Activated effector memory CD4-positive, alpha-beta T cell treated with Interleukin-2 at 50 U/mL for 16 hours (primary cell): Measurements from ENCODE around the gene HOXB2.
A peak's percentile ranks its signal among the peaks of the same experiment; 100 is the strongest.

Source experiments
- DNase-seq: peaks from one replicate; pipeline ENCODE4 v3.0.0-alpha.2; 2020

Gene HOXB2

DNA sequence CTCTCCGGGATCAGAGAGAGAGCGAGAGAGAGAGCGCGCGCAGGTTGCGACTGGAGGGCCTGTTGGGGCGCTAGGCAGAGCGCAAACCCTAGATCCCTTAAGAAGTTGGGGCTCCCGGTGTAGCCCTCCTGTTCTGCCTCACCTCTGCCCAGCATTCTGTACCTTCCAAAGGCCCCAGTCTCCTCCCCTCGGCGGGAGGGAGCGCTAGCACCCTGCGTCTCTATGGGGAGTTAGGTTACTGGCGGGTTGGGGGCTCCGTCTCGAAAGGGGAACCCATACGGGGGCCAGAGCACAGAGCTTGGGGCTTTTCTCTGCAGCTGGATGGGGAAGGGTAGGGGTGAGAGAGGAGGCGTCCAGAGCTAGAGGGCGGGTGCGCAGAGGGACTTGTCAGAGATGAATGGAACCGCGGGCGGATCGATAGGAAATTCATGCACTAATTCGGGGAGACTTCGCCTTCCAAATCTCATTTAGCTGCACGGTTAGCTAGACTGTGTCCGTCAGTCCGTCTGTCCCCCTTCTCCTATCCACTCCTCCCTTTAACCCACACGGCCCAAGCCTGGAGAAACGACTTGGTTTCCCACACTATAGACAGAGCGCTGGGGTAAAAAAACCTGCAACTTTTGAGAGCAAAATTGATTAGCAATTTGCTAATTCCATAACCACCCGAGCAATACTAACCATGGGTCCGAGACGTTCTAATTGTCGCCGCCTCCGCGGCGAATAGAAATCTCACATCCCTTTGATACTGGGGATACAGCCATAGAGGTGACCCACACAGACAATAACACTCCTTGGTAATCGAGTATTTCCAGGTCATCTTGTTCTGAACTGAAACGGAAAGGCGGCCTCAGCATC, 33.9 kb upstream of the HOXB2 start:
- DNase-seq = no peak

DNA sequence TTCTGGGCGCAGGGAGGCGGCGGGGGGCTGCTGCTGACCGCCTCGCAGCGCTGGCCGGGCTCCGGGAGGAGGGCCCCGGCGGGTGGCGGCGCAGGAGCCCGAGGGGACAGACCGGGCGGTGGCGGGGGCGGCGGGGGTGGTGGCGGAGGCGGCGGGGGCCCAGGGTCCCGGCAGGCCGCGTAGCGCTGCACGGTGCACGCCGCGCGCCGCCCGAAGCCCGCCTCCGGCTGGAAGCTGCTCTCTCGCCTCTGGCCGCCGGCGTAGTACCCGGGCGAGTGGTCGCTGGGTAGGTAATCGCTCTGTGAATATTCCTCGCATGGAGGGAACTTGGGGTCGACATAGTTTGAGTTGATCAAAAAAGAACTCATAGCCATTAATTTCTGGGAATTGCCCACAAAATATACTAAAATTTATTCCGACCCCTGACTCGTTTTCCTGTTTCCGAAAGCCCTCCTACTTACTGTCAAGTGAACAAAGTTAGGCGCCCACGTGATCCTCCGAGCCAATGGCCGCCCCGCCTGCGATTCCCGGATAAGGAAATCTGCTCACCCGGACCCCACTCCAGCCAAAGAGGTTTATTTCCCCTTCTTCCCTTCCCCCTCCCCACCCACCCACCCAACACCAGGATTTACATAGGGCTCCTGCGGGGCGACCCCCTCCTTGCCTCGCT, 33.2 kb upstream of the HOXB2 start, which contains the start of gene HOXB4:
Gene HOXB4 (minus strand): TSS at position 405 of the 670 bp plus-strand sequence. CDS start 31 bp downstream, at position 374.
- DNase-seq = peak; percentile 53

DNA sequence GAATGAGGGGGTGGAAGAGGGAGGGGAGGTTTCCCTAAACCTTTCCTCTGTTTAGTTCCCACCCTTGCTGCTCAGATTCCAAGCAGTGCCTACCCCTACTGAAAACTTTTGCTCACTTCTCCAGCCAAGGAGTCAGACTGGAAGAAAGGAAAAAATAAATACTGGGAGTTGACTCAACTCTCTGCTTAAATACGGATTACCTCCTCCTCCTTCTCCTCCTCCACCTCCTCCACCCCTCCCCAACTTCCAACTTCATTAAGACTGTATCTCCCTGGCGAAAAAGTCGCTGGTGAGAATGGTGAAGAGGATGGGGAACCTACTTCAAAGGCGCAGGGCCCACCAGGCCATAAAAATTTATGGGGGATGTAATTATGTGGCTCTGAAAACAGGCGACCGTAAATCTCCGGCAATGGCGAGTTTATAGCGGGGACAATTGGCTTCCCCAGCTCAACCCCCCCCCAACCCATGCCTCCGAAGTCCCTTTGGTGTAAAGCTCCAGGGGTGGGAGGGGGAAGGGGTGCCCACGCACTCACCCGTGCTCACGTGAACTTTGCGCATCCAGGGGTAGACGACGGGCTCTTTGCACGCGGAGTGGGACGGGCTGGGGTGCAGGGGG, 32.5 kb upstream of the HOXB2 start:
- no peak for DNase-seq

DNA sequence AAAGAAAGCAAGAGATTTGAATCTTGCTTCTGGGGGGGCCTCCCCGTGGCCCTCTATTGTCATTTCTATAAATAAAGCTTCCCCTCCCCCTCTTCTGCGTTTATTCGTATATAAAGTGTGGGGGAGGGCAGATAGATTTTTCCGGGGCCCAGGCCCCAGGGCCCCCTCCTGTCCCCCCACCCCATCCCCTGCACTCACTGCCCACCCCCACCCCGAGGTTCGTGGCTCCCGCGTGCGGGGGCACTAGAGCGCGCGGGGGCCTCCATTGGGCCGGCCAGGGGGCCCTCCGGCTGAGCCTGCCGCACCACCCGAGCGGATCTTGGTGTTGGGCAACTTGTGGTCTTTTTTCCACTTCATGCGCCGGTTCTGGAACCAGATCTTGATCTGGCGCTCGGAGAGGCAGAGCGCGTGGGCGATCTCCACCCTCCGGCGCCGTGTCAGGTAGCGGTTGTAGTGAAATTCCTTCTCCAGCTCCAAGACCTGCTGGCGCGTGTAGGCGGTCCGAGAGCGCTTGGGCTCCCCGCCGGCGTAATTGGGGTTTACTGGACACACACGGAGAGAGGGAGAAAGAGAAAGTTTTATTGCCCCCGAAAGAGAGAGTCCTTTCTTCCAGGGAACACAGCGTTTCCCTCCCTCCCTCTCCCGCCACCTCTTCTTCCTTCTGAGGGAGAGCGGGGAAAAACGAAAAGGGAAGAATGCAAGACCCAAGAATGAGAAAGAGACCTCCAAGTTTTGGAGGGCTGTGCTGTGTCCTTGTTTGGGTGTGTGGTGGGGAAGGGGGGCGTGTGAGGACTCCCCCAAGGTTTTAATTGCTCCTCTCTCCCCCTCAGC, 31.8 kb upstream of the HOXB2 start:
- DNase-seq = no peak

DNA sequence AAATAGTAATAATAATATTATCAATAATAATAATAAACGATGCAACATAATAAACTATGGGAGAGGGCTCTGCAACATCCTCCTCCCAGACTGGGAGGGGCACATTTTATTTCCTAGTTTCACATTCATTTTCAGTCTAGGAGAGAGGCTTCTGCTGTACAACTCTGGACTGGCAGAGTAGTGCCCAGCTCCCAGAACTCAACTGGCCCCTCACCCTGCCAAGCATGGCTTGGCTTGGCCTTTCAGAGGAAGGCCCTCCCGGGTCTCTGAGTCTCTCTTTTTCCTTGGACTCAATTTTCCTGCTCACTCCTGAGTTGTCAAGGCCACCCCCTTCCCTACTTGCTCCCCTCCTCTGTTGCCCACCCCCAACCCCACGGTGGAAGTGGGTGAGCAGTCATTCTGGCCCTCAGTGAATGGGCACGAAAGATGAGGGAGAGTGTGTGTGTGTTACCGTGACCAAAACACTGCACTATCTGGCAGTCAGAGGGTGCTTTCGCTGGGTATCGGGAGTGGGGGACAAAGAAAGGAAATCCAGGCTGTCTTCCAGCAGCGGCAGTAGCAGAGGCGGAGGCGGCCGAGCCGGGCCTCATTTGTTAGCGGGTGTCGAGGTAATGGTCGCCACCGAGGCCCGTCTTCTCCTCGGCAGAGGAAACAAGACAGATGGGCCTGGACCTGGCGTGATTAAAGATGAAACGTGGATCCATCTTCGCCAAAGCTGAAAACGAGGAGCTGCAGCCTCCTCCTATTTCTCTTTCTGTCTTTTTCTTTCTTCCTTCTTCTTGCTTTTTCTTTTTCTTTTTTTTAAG, 31.0 kb upstream of the HOXB2 start:
- no peak for DNase-seq

DNA sequence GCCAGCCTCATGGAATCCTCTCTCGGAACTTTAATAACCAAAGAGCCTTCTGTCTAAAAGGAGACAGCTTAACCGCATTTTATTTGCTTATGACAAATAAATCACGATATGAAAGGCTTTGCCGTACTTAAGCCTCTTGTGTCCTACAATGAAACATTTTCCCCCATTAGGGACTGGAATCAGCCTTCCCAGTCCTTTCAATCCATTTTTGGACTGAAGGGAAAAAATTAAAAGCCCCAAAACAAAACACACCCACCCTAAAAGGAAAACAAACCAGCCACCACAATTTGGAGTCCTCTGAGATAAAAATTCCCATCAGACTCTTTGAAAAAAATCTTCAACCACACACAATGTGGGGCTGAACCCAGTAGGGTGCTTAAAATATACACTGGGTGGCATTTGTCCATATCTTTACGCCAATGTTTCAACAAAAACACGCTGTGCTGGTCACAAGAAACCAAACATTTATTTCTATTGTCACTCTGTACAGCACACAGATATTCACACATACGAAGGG, 30.2 kb upstream of the HOXB2 start:
- no peak for DNase-seq

DNA sequence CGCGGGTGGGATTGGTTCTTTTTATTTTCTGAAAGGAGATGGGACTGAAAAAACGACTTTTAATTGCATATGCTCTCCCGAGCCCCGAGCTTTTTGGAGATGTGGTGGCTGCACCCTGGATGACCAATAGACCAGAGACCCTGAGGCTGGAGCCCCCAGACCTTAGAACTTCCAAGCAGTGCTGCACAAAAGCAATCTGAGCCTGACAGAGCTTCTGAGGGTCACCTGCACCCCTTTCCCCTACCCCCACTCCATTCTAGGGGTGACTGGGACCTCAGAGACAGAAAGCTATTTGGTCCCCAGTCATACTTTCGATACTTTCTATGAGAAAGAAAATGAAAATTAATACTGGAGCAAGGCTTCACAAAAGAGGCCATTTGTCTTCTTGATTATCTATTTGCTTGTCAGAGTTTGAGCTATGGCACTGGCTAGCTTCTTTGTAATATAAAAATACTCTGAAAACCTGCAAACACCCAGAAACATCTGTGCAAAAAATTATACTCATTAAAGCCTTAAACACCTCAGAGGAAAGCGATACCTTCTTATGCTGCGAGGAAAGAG, 29.7 kb upstream of the HOXB2 start:
- DNase-seq = no peak

DNA sequence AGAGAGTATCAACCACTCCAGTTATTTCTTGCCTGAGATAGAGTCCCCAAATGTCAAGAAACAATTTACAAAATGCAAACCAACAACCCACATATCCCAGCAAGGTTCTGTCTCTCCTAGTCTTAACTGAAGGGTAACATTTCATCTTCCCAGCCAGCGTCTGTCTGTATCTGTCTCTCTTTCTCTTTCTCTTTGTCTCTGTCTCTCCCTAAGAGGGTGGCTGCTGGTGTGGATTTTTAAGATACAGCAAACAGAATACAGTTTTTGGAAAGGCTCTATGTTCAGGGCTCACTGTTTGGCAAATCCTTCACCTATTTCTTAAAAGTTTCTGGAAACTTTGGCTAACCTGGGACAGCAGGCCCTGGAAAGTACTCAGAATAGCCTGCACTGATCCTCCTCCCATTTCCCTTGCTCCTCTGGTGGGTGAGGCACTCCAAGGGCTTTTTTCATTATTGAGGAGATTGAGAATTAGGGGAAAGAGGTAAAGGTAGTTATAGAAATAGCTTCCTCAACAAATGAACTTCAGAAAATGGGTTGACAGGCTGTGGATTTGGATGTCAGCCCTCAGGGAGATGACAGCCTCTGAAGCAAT, 27.0 kb upstream of the HOXB2 start:
- no peak for DNase-seq

DNA sequence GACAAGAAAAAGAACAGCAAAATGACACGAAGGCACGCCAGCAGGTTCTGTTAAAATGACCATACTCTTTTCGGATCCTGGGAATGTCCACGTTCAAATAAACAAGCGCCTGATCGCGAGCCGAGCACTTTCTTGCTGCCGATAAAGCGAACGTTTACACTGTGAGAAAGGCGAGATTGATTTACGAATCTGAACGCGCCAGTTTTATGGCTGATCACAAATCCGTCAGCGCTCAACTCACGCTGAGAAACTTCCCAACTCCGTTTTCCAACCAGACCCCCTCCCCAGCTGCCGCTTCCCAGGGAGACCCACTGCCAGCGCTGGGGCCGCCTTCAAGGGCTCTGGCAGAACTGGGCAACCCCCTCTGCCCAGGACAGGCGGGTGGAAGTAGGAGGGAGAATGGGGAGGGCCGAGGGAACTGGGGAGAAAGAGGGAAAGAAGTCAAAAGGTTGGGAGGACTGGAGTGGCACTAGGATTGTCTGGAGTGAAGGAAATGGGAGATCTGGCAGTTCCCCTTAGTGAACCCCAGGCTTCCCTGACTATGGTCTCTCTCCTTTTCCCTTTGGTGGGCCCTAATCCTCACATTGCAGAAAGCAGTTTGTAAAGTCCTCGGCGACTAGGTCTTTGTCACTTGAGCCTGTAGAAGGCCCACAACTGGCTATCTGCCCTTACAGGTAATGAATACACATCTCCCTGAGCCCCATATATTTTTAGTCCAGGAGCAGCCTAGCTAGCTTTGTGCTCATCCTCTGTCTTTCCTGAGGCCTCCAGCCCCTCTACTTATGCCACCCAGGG, 26.3 kb upstream of the HOXB2 start:
- no peak for DNase-seq

DNA sequence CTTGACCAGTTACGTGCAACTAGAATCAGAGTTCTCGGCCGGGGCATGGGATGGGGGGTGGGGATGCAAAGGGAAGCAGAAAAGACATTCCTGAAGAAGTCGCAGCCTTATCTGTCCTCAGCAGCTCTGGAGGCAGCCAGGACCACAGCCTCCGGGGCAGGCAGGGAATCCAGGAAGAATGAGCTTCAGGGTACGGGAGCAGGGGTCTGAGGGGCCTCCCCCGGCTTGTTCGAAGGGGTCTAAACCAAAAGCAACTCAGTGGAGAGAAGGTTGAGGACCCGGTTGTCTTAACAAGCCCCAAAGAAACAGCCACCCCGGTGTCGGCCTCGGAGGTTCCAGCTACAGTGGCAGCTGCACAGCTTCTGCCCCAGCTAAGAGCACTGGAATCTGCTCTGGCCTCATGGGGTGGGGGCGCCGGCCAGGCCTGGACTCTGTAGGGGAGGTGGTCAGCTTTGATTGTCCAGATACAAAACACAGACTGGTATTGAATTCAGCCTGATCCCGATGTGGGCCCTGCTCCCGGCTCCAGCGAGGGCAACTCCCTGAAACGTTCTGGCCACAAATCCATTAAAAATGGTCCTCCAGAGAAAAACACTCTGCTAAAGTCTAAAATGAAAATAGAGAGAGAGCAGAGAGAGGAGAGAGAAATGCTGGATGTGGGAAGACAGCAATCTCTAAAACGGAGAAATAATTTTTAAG, 25.6 kb upstream of the HOXB2 start:
- DNase-seq = no peak

DNA sequence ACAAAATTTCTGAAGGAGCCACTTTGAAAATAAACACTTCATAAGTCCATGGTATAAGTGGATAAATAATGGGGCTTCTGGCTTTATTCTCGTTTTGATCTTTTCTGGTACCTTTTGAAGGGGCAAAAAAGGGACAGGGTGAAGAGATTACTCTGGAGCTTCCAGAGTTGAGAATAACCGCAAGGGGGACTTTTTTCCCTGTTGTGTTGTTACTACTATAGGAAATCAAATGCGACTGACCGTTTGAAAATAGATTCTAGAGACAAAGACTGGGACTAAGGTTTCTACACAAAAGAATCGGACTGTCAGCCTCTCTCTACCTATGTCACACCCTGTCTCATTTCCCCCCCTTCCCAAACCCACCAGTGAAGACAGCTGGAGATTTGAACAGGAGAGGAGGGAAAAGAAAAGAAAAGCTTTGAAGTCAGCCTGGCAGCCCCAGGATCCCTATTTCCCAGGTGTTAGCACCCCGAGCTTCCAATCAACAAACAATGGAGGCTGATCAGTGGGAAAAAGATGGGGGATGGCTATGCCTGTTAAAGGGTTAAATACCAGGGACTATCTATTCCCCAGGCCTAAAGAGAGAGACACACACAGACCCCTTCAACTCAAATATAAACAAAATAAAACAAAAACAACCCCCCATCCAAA, 24.9 kb upstream of the HOXB2 start:
- no peak for DNase-seq

DNA sequence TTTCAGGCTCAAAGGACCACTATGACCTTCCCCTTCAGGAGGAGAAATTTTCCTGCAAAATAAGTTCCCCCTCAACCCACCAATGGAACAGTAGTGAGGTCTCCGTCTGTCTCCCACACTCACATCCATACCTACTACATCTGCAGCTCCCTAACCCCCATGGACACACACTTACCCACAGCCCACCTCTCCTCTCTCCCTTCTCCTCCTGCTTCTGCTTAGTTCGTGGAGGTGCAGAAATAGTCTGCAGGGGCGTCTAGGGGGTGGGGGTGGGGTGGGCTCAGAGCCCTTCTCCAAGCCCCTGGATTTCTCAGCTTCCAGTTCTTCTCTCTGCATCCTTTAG, 24.3 kb upstream of the HOXB2 start:
- no peak for DNase-seq

DNA sequence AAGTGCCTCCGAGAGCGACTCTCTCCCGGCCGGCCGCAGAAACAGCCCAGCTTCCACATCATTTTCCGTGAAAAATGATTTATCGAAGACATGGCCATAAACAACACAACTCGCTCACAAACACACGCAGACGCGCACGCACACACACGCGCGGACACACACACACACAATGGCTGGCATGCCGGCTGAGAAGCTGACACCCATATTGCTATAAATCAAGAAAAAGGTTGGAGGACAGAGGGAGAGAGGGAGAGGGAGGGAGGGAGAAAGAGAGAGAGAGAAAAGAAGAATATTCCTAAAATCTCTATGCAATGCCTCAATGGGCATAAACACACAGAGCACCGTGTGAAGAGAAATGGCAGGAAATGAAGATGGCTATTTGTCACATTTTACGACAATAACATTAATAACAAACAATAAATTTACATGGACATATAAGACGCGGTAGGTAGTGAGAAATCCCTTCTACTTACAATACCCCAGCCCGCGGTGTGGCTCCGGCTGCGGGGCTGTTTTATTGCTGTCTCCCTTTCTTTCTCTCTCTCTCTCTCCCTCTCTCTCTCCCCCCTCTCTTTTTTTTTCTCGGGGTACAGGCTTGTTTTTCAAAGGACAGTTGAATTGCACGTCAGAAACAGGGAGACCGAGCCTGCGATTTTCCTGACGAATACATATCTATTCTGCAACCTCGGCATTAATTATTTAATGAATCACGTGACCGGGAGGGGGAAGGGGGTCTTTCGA, 23.8 kb upstream of the HOXB2 start:
- no peak for DNase-seq

DNA sequence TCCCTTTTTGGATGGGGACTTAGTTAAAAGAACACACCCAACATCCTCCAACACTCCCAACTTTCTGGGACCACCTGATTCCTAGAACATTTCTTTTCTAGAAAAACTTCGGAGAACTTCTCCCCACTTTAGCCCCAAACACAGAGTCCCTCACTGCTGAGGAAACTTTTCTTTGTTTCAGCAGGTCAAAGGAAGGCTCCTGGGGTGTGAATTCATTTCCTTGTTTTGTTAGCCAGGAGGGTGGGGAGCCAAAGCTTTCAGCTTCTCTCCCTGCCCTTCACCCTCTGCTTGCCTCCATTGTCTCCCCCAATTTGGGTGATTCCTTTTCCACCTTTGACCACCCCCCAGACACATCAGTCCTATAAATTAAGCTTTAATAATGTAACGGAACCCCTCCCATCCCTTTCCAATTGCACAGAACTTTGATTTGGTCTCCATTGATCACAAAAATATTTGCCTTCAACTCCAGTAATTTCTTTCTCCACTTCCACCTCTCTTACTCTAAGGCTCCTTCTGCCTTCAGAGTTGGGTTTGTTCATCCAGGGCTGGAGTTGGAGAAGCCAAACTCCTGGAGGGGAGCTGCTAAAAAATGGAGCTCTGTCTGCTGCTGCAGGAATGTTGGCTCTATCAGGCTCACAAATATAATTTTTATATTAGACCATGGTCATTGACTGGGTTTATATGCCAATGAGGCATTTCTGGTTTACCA, 22.9 kb upstream of the HOXB2 start:
- DNase-seq = no peak

DNA sequence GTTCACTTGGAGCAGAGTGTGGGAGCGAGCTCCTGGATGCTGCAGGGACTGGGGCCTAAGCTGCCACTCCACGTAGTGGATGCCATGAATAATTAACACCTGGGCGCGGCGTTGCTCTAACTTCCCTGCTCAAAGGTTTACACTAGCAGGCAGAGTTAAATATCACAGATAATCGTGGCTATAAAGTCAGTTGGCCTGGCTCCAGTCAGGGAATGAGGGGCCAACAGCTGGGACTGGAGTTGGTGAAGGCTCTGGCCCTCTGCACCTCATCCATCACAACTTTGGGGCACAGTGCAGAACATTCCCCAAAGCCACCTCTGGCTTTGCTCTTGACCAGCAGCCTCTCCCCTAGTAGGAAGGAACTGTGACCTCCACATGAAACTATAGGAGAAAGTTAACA, 22.3 kb upstream of the HOXB2 start:
- DNase-seq = no peak

DNA sequence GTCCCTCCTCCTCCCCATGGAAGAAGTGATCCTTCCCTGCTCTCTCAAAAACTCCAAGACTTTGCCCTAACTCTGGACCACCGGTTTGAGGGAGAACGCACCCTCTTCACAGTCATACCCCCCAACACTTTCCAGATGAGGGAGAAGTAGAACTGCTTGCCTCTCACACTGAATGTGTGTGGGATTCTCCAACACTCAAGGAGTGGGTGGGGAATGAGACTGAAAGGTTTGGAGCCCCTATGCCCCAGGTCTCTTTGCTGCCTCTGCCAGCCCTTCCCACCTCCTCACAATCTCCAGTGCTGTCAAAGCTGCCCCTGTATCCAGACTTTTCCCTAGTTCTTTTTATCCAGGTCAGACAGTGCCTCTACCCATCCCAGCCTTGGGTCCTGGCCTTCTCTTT, 21.8 kb upstream of the HOXB2 start:
- DNase-seq = no peak

DNA sequence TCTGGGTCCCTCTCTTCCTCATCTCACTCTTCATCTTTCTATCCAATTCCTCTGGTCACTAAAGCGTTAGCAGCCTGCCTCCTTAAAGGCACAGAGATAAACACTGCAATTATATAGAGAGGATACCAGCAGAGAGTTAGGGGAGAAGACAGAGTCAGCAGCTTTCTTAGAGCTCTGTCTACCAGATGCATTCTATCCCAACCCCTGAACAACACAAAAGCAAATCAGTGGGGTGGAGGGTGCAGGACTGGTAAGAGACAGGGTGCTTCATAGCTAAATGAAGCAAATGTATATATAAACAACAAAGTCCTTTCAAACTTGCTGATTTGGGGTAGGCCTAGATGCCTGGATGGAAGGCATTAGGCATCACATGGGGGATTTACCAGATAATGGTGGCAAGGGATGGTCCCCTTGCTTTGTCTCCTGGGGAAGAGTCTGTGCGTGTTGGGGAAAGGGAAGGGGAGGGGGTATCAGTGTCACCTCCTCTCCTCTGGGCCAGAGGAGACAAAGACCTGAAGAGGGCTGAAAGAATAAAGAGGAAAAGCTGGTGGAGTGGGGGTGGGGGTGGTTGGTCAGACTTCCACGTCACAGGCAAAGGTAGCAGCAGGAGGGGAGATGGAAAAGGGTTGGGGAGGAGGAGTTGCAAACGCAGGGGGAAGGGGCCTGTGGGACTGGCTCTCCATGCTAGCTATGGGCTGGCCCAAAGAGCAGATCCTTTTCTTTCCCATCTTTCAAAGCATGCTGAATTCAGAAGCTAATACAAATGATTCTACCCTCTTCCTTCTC, 21.2 kb upstream of the HOXB2 start:
- DNase-seq = no peak
